Spinal cord (tissue), 10 donors: ENCODE measurements around the gene CYB5A. TPM values are rescaled to one million over a fixed set of nuclear protein-coding genes. Genes with fewer than 3 reads are reported as not detected.
A peak's percentile ranks its signal among the peaks of the same experiment; 100 is the strongest.

Experiments
- DNase-seq, 6 donors: peaks; one replicate each; pipeline versions ENCODE4 v3.0.0 to v3.0.0-alpha.2; 2013 to 2015; ENCODE audit warnings: low spot score in 6 of 6, low read depth in 4 of 6
- H3K27ac ChIP-seq: one replicate; pipeline ENCODE4 v1.5.1; 2013; ENCODE audit warnings: low read depth, low read length, control low read depth
- H3K27me3 ChIP-seq: one replicate; pipeline ENCODE4 v1.6.1; 2013; ENCODE audit warnings: low read length; ENCODE audit not compliant: control insufficient read depth, insufficient read depth
- H3K36me3 ChIP-seq: one replicate; pipeline ENCODE4 v1.6.1; 2013; ENCODE audit warnings: low read length; ENCODE audit not compliant: control insufficient read depth, insufficient read depth
- H3K4me1 ChIP-seq: one replicate; pipeline ENCODE4 v1.6.1; 2013; ENCODE audit warnings: low read length; ENCODE audit not compliant: control insufficient read depth, insufficient read depth
- H3K4me3 ChIP-seq: one replicate; pipeline ENCODE4 v1.5.1; 2013; ENCODE audit warnings: low read depth, low read length, control low read depth
- H3K9me3 ChIP-seq: one replicate; pipeline ENCODE4 v1.6.1; 2013; ENCODE audit warnings: low read length; ENCODE audit not compliant: control insufficient read depth, insufficient read depth
- WGBS: methylation state at CpG from one replicate; pipeline ENCODE4 v1.1.5; 2013; ENCODE audit warnings: missing lambda C conversion rate; ENCODE audit not compliant: insufficient coverage; 5-methylcytosine and 5-hydroxymethylcytosine counted together
- polyA plus RNA-seq, 2 donors: library from polyadenylated mRNA; unstranded; fragments of 120-200 nt; gene quantifications; one replicate each; pipeline ENCODE4 v1.2.1, GENCODE V29; 2013; ENCODE audit not compliant: insufficient read length in 2 of 2
- total RNA-seq, 2 donors: library from RNA; depleted of rRNA in 1 of 2; stranded (reverse); fragments of 120-200 nt in 1 of 2; fragments of >200 nt in 1 of 2; gene quantifications; one replicate each; pipeline versions ENCODE4 v1.2.3 to v1.2.4, GENCODE V29; 2013 to 2014
- donor health status: healthy.

CYB5A gene
- total and polyA plus RNA-seq, 4 donors: 36.2 to 95.7 (median 63.4) TPM

DNA sequence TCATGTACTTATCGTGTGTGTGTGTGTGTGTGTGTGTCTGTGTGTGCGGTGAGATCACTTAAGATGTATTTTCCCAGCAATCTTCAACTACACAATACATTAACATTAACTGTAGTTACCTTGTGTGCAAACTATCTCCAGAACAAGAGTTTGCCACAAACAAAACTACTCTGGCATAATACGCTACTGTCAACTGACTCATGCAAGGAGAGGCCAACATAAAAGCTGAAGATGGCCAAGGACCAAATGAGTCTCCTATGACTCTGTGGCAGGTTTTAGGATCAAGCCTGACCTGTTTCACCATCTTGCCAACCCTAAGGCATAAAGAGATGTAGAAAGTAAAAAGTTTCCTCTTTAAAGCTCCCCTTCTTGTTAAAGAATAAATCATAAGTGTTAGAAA is 20.1 kb downstream of the CYB5A start:
- H3K27ac ChIP-seq: no peak overlapping the region
- no peak overlapping the region for H3K4me3 ChIP-seq
- no peaks in the 10 kb centered on the region for H3K27me3 ChIP-seq
- H3K36me3 ChIP-seq: peaks cover 9% of the 10 kb centered on the region
- H3K4me1 ChIP-seq: peaks cover 7% of the 10 kb centered on the region
- DNase-seq: no peak
- WGBS: 90% methylated on average over 1 of the region's 3 CpGs
- H3K9me3 ChIP-seq: no peaks in the 10 kb centered on the region

- H3K36me3 ChIP-seq: peaks cover 6% of the 10 kb centered on the region
- H3K4me3 ChIP-seq: no peak overlapping the region
- WGBS: 84% methylated on average over 9 of the region's 11 CpGs
- no peak overlapping the region for H3K27ac ChIP-seq
- DNase-seq: peak in 1 of 6 donors; percentile 9
- no peaks in the 10 kb centered on the region for H3K27me3 ChIP-seq
- H3K9me3 ChIP-seq: no peaks in the 10 kb centered on the region
- peaks cover 7% of the 10 kb centered on the region for H3K4me1 ChIP-seq
Observed at GRCh38 chr18:74268933-74269620, 22.7 kb downstream of the CYB5A start.

GRCh38 chr18:74268175-74268574 is 23.6 kb downstream of the CYB5A start:
- no peak overlapping the region for H3K27ac ChIP-seq
- H3K36me3 ChIP-seq: peaks cover 6% of the 10 kb centered on the region
- H3K9me3 ChIP-seq: no peaks in the 10 kb centered on the region
- H3K4me3 ChIP-seq: no peak overlapping the region
- no peaks in the 10 kb centered on the region for H3K27me3 ChIP-seq
- 94% methylated on average over 7 of the region's 7 CpGs for WGBS
- DNase-seq: no peak
- H3K4me1 ChIP-seq: peaks cover 3% of the 10 kb centered on the region

- 71% methylated on average over 4 of the region's 9 CpGs for WGBS
- no peak overlapping the region for H3K27ac ChIP-seq
- H3K27me3 ChIP-seq: no peaks in the 10 kb centered on the region
- peaks cover 3% of the 10 kb centered on the region for H3K4me1 ChIP-seq
- H3K9me3 ChIP-seq: no peaks in the 10 kb centered on the region
- no peak for DNase-seq
- peaks cover 21% of the 10 kb centered on the region for H3K36me3 ChIP-seq
- H3K4me3 ChIP-seq: no peak overlapping the region
Observed at GRCh38 chr18:74266161-74266560, 25.6 kb downstream of the CYB5A start.

GRCh38 chr18:74265546-74266098 is 26.1 kb downstream of the CYB5A start:
- H3K27ac ChIP-seq: no peak overlapping the region
- H3K4me3 ChIP-seq: no peak overlapping the region
- H3K9me3 ChIP-seq: no peaks in the 10 kb centered on the region
- peaks cover 21% of the 10 kb centered on the region for H3K36me3 ChIP-seq
- H3K27me3 ChIP-seq: no peaks in the 10 kb centered on the region
- peaks cover 3% of the 10 kb centered on the region for H3K4me1 ChIP-seq
- 52% methylated on average over 8 of the region's 8 CpGs for WGBS
- no peak for DNase-seq

DNA sequence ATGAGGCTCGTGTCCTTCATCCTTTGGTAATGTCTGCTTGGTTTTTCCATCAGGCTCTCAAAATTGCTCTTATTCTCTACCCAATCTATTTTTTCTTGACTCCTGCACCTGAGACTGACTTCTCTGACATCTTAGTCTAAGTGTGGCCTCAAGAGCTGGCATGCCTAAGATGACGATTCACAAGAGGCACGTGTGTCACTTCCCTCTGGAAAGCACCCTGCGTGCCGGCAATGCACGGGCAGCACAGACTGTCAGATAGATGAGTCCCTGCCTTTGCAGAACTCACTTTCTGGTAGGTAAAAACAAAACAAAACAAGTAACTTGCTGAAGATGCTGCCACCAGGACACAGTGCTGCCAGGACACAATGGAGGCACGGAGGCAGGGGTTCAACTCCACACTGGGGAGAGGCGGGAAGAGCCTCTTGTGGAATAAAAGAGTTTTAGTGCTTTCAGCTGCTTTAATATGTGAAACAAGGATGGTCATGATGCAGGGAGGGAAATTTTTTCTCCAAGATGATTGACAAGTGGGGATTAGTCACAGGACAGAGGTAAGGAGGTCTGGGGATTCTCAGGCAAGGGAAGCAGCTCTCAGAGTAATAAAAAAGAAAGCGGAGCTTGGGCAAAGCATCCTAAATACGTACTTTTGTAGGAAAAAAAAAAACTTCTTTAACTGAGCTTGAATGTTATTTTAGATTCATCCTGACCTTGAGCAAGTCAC is 27.3 kb downstream of the CYB5A start:
- H3K9me3 ChIP-seq: no peaks in the 10 kb centered on the region
- H3K27me3 ChIP-seq: no peaks in the 10 kb centered on the region
- no peak overlapping the region for H3K27ac ChIP-seq
- peaks cover 21% of the 10 kb centered on the region for H3K36me3 ChIP-seq
- H3K4me1 ChIP-seq: peaks cover 3% of the 10 kb centered on the region
- 83% methylated on average over 8 of the region's 10 CpGs for WGBS
- H3K4me3 ChIP-seq: no peak overlapping the region
- no peak for DNase-seq

DNA sequence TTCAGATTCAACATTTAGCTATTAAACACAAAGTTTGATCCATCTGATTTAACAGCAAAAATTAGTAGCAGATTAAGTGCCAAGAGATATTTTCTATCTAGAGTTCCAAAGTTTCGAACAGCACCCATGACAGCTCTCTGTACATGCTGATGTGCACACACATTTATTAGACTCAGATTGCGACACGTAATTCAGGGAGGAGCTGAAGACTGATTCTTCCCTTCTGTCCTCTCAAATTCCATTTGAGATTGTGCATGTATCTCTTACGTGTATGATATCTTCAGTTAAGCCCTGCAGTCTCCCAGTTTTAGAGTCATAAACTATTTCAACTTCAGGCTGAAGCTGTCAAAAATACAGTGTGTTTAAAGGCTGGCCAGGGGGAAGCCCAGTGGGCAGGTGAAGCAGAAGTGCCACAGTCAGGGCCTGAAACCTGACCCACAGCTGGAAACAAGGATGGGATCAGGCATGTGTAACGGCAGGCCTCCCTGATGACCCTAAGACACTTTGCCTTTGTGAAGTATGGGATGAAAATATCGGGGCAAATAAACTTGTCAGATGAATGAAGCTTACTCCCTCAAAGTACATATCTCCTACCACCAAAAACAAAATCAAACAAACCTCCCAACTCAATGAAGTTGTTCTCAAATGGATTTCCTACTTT is 30.6 kb downstream of the CYB5A start:
- H3K27ac ChIP-seq: no peak overlapping the region
- H3K9me3 ChIP-seq: no peaks in the 10 kb centered on the region
- H3K27me3 ChIP-seq: no peaks in the 10 kb centered on the region
- 100% methylated on average over 2 of the region's 6 CpGs for WGBS
- no peak for DNase-seq
- H3K36me3 ChIP-seq: peaks cover 14% of the 10 kb centered on the region
- no peaks in the 10 kb centered on the region for H3K4me1 ChIP-seq
- no peak overlapping the region for H3K4me3 ChIP-seq

GRCh38 chr18:74259347-74259746 is 32.4 kb downstream of the CYB5A start:
- Histone ChIP-seq H3K9me3 (no peaks in the 10 kb centered on the region), H3K27me3 (no peaks in the 10 kb centered on the region), H3K4me3 (no peak overlapping the region), H3K4me1 (no peaks in the 10 kb centered on the region), H3K27ac (no peak overlapping the region), H3K36me3 (peaks cover 17% of the 10 kb centered on the region)
- 100% methylated on average over 1 of the region's 4 CpGs for WGBS
- DNase-seq: no peak

- no peak for DNase-seq
- H3K4me3 ChIP-seq: no peak overlapping the region
- peaks cover 10% of the 10 kb centered on the region for H3K36me3 ChIP-seq
- H3K27me3 ChIP-seq: no peaks in the 10 kb centered on the region
- no peak overlapping the region for H3K27ac ChIP-seq
- no CpG with 5 or more reads among the region's 7 CpGs for WGBS
- no peaks in the 10 kb centered on the region for H3K4me1 ChIP-seq
- no peaks in the 10 kb centered on the region for H3K9me3 ChIP-seq
Observed at GRCh38 chr18:74257083-74257482, 34.7 kb downstream of the CYB5A start.
